Sigmoid colon (tissue), 7 donors: Measurements from ENCODE around the gene NELFB. TPM values are rescaled to one million over a fixed set of nuclear protein-coding genes. Genes with fewer than 3 reads are reported as not detected.

ENCODE experiments used
- DNase-seq: peaks from one replicate; pipeline ENCODE4 v3.0.0-alpha.2; 2019
- H3K27ac ChIP-seq, 4 donors: fragments of 200-600 bp; sonication (generic); one replicate each; pipeline ENCODE4 v1.5.1; 2016 to 2019; ENCODE audit warnings: mild to moderate bottlenecking in 1 of 4
- H3K27me3 ChIP-seq, 3 donors: fragments of 200-600 bp; sonication (generic); one replicate each; pipeline ENCODE4 v1.5.1; 2019; ENCODE audit warnings: mild to moderate bottlenecking in 1 of 3
- H3K36me3 ChIP-seq, 4 donors: fragments of 200-600 bp; sonication (generic); one replicate each; pipeline ENCODE4 v1.5.1; 2016 to 2019
- H3K4me1 ChIP-seq, 4 donors: fragments of 200-600 bp; sonication (generic); one replicate each; pipeline ENCODE4 v1.5.1; 2017 to 2019
- H3K4me3 ChIP-seq, 4 donors: fragments of 200-600 bp; sonication (generic); one replicate each; pipeline ENCODE4 v1.5.1; 2017 to 2019; ENCODE audit warnings: mild to moderate bottlenecking in 2 of 4, moderate library complexity in 1 of 4
- H3K9me3 ChIP-seq, 4 donors: fragments of 200-600 bp in 3 of 4; sonication (generic) in 3 of 4; one replicate each; pipeline versions ENCODE4 v1.5.1 to v1.6.1; 2013 to 2019
- EP300 ChIP-seq, 4 donors: sonication (generic); formaldehyde crosslinking; IDR thresholded peaks; one replicate each; pipeline ENCODE4 v1.6.1; 2017; ENCODE audit warnings: antibody characterized with exemption in 4 of 4
- POLR2A ChIP-seq, 2 donors: fragments of 450-650 bp; IDR thresholded peaks; one replicate each; pipeline ENCODE4 v1.6.1; 2016; ENCODE audit warnings: antibody characterized with exemption in 2 of 2, mild to moderate bottlenecking in 2 of 2, moderate library complexity in 2 of 2
- POLR2AphosphoS5 ChIP-seq, 4 donors: sonication (generic); formaldehyde crosslinking; IDR thresholded peaks; one replicate each; pipeline ENCODE4 v1.6.1; 2017; ENCODE audit warnings: antibody characterized with exemption in 4 of 4
- WGBS, 2 donors: extraction: QIAGEN DNeasy Blood & Tissue Kit; methylation state at CpG; one replicate each; pipeline ENCODE4 v1.1.7; 2013; 5-methylcytosine and 5-hydroxymethylcytosine counted together
- intact Hi-C: fragments of 100-400 bp; cut with DNase I; formaldehyde crosslinking; loops from one replicate; pipeline ENCODE4 v1.15.1; 2023
- polyA plus RNA-seq, 3 donors: library from polyadenylated mRNA; stranded (reverse); fragments of 200-250 nt; gene quantifications; one replicate each; pipeline ENCODE4 v1.2.3, GENCODE V29; 2013
- total RNA-seq, 4 donors: library from RNA; depleted of rRNA; stranded (reverse); fragments of >200 nt; gene quantifications; one replicate each; pipeline ENCODE4 v1.1.0, GENCODE V29; 2016
- TF ChIP-seq, protein P1 (sequence below), 4 experiments: fragments of 450-650 bp in 3 of 4; fragments of 200-600 bp in 1 of 4; IDR thresholded peaks; one replicate each; pipeline ENCODE4 v1.5.1; 2016 to 2019; ENCODE audit warnings: antibody characterized with exemption in 4 of 4, mild to moderate bottlenecking in 3 of 4, moderate library complexity in 2 of 4
- donor health status: healthy with polysubstance abuse.
- donor health status: Bipolar disorder and iron deficiency.
- donor health status: healthy.

The NELFB gene
- total and polyA plus RNA-seq, 7 donors: 24.7 to 70.5 (median 36.5) TPM

DNA sequence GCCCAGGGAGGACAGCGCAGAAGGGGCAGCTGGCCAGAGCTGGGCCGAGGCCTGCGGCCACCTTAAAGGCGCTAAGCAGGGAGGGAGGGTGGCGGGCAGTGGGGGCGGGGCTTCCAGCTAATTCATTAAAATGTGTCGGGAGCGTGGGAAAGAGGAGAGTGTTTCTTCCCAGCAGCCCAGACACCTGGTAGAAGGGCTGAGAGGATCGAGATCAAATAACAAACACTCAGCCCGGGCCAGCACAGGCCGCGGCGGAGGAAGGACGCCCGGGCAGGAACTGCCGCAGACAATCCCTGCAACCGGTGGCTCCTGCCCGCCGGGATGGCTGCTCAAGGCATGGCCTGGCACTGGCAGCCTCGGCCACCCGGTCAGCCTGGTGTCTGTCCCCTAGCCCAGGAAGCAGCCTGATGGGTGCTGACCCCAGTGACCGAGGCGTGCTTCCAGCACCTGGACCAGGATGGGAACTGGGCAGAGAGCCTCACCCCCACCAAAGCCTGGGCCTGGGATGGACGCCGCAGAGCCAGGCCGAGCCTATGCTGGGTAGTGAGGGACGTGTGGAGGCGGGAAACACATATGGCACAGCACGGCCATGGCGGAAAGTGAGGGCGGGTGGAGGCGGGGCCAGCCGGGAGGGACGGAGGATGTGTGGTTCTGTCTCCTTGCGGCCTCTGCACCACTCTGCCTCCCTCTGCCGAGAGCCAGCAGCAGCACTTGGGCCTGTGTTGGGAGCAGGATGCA lies 50.1 kb downstream of the NELFB start:
- TF ChIP-seq EP300 (IDR thresholded peaks at IDR 0.05) (no peak), POLR2AphosphoS5 (IDR thresholded peaks at IDR 0.05) (peak in 2 of 4 donors; percentile 6 to 41), POLR2A (IDR thresholded peaks at IDR 0.05) (peak in 1 of 2 donors; percentile 30)
- TF ChIP-seq, protein P1, sequence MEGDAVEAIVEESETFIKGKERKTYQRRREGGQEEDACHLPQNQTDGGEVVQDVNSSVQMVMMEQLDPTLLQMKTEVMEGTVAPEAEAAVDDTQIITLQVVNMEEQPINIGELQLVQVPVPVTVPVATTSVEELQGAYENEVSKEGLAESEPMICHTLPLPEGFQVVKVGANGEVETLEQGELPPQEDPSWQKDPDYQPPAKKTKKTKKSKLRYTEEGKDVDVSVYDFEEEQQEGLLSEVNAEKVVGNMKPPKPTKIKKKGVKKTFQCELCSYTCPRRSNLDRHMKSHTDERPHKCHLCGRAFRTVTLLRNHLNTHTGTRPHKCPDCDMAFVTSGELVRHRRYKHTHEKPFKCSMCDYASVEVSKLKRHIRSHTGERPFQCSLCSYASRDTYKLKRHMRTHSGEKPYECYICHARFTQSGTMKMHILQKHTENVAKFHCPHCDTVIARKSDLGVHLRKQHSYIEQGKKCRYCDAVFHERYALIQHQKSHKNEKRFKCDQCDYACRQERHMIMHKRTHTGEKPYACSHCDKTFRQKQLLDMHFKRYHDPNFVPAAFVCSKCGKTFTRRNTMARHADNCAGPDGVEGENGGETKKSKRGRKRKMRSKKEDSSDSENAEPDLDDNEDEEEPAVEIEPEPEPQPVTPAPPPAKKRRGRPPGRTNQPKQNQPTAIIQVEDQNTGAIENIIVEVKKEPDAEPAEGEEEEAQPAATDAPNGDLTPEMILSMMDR (IDR thresholded peaks at IDR 0.05): no peak
- peaks cover 53 to 91% (median 72%) of the 10 kb centered on the region in 3 donors for H3K27me3 ChIP-seq
- H3K27ac ChIP-seq: peak overlapping the region; percentile 59 to 76 (median 64)
- WGBS, 2 donors: 6 to 27% methylated on average over 36 of the region's 36 CpGs
- H3K9me3 ChIP-seq: no peaks in the 10 kb centered on the region
- H3K4me3 ChIP-seq: peak overlapping the region in 3 of 4 donors; percentile 8 to 19 (median 12)
- no peaks in the 10 kb centered on the region for H3K36me3 ChIP-seq
- intact Hi-C loops: no loop called here
- DNase-seq: no peak
- H3K4me1 ChIP-seq: peaks cover 0 to 56% (median 53%) of the 10 kb centered on the region in 4 donors

- intact Hi-C loops: no loop called here
- Histone ChIP-seq H3K36me3 (no peaks in the 10 kb centered on the region), H3K4me3 (peak overlapping the region in 2 of 4 donors; percentile 8 to 12), H3K27me3 (peaks cover 48 to 86% (median 67%) of the 10 kb centered on the region in 3 donors), H3K27ac (peak overlapping the region; percentile 59 to 76 (median 64)), H3K4me1 (peaks cover 0 to 51% (median 48%) of the 10 kb centered on the region in 4 donors), H3K9me3 (no peaks in the 10 kb centered on the region)
- DNase-seq: no peak
- TF ChIP-seq EP300 (IDR thresholded peaks at IDR 0.05) (no peak), POLR2A (IDR thresholded peaks at IDR 0.05) (no peak), POLR2AphosphoS5 (IDR thresholded peaks at IDR 0.05) (no peak)
- TF ChIP-seq, protein P1 (IDR thresholded peaks at IDR 0.05): no peak
- 5 to 28% methylated on average over 8 of the region's 8 CpGs for WGBS, 2 donors
These were observed 50.6 kb downstream of the NELFB start for GRCh38 chr9:137305798-137306065.

GRCh38 chr9:137306066-137306849 lies 51.1 kb downstream of the NELFB start:
- 7 to 26% methylated on average over 30 of the region's 30 CpGs for WGBS, 2 donors
- peaks cover 0 to 47% (median 42%) of the 10 kb centered on the region in 4 donors for H3K4me1 ChIP-seq
- TF ChIP-seq POLR2AphosphoS5 (IDR thresholded peaks at IDR 0.05) (no peak), POLR2A (IDR thresholded peaks at IDR 0.05) (no peak), EP300 (IDR thresholded peaks at IDR 0.05) (no peak)
- TF ChIP-seq, protein P1 (IDR thresholded peaks at IDR 0.05): no peak
- peaks cover 44 to 81% (median 62%) of the 10 kb centered on the region in 3 donors for H3K27me3 ChIP-seq
- no peak for DNase-seq
- H3K4me3 ChIP-seq: no peak overlapping the region
- intact Hi-C loops: no loop called here
- peak overlapping the region; percentile 59 to 76 (median 64) for H3K27ac ChIP-seq
- no peaks in the 10 kb centered on the region for H3K9me3 ChIP-seq
- no peaks in the 10 kb centered on the region for H3K36me3 ChIP-seq

DNA sequence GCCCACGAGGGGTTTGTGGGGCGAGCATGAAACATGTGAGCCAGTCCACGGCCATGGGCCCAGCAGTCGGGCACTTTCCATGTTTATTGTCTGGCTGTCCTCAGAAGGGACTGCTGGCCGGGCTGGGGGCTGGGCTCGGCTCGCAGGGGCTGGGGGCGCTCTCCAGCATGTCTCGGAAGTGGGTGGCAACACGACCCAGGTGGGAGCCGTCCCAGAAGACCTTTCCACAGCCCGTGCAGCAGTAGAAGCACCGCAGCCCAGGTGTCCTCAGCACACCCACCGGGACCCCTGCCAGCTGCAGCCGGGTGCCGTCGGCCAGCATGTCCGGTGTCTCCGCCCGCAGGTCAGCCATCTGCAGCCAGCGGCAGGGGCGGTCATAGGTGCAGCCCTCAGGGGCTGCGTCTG lies 51.7 kb downstream of the NELFB start:
- no peak for DNase-seq
- no peak overlapping the region for H3K4me3 ChIP-seq

More for the DNA sequence above, 51.7 kb downstream of the NELFB start:
- peaks cover 0 to 43% (median 38%) of the 10 kb centered on the region in 4 donors for H3K4me1 ChIP-seq
- intact Hi-C loops: no loop called here
- H3K9me3 ChIP-seq: no peaks in the 10 kb centered on the region
- no peaks in the 10 kb centered on the region for H3K36me3 ChIP-seq
- peaks cover 41 to 76% (median 58%) of the 10 kb centered on the region in 3 donors for H3K27me3 ChIP-seq
- WGBS, 2 donors: 8 to 41% methylated on average over 23 of the region's 23 CpGs
- H3K27ac ChIP-seq: peak overlapping the region in 3 of 4 donors; percentile 59 to 76 (median 67)
- TF ChIP-seq POLR2A (IDR thresholded peaks at IDR 0.05): no peak
- TF ChIP-seq, protein P1 (IDR thresholded peaks at IDR 0.05): no peak
- no peak for TF ChIP-seq POLR2AphosphoS5 (IDR thresholded peaks at IDR 0.05)
- no peak for TF ChIP-seq EP300 (IDR thresholded peaks at IDR 0.05)
